K562 (cell line): ENCODE measurements around the gene NOX5. TPM values are rescaled to one million over a fixed set of nuclear protein-coding genes. Genes with fewer than 3 reads are reported as not detected.

Experiments
- ATAC-seq: fragments of 200-7000 bp; cut with Tn5 transposase; 3 replicates; pipeline ENCODE4 v1.9.1; 2020; ENCODE audit warnings: moderate library complexity
- BruUV-seq: library from RNA; stranded (reverse); fragments of 400-500 nt; replicated peaks from 2 replicates; lab custom pipeline; 2021; lab: Mats Ljungman, UMichigan
- CTCF ChIA-PET: fragments of 300-600 bp; formaldehyde crosslinking; extraction: SDS; loops from one replicate; lab custom pipeline; 2021; ENCODE audit warnings: low intra/inter-chr PET ratio; lab: Yijun Ruan, JAX
- POLR2A ChIA-PET: fragments of 300-600, 350-650 bp; sonication (Branson Sonifier 250); formaldehyde crosslinking; extraction: SDS; loops from one replicate; lab custom pipeline; 2021; ENCODE audit warnings: antibody characterized with exemption, inconsistent platforms; lab: Yijun Ruan, JAX
- DNase-seq, 4 experiments: peaks; one replicate each; pipeline versions ENCODE4 v3.0.0 to v3.0.0-alpha.2; 2011 to 2018; ENCODE audit warnings: low spot score in 3 of 4, mixed read lengths in 3 of 4; ENCODE audit errors: extremely low read depth in 1 of 4
- FAIRE-seq: peaks from 2 replicates; lab custom pipeline; 2011; peaks lifted over from hg19 to GRCh38; lab: Jason Lieb, UNC
- H2AFZ ChIP-seq: 2 replicates; pipeline ENCODE4 v1.6.0; 2011; ENCODE audit warnings: low read depth, low read length, control low read depth, inconsistent platforms
- H3K27ac ChIP-seq: fragments of 200-600 bp; 3 replicates; pipeline ENCODE4 v1.8.0; 2011; ENCODE audit warnings: low read depth, mild to moderate bottlenecking, control low read depth, inconsistent platforms, low read length, moderate library complexity, mixed read lengths; ENCODE audit errors: extremely low read depth
- H3K27me3 ChIP-seq, 2 experiments: fragments of 300-600 bp in 1 of 2; 2 replicates in 1 of 2; 3 replicates in 1 of 2; pipeline versions ENCODE4 v1.6.0 to v1.8.0; 2011; ENCODE audit warnings: inconsistent platforms in 2 of 2, low read length in 2 of 2, mild to moderate bottlenecking in 1 of 2, mixed read lengths in 1 of 2, moderate library complexity in 1 of 2; ENCODE audit not compliant: control insufficient read depth in 2 of 2, insufficient read depth in 2 of 2
- H3K36me3 ChIP-seq: fragments of 300-600 bp; 3 replicates; pipeline ENCODE4 v1.8.0; 2011; ENCODE audit warnings: mild to moderate bottlenecking, low read length, inconsistent platforms; ENCODE audit not compliant: control insufficient read depth, insufficient read depth
- H3K4me1 ChIP-seq, 2 experiments: fragments of 200-600 bp in 1 of 2; replicated peaks in 1 of 2; 2 replicates in 1 of 2; 3 replicates in 1 of 2; pipeline versions ENCODE4 v1.5.1 to v1.8.0; 2011; ENCODE audit warnings: inconsistent platforms in 2 of 2, low read length in 2 of 2, mild to moderate bottlenecking in 1 of 2, mixed read lengths in 1 of 2, moderate library complexity in 1 of 2; ENCODE audit not compliant: control insufficient read depth in 2 of 2, insufficient read depth in 2 of 2
- H3K4me2 ChIP-seq: 2 replicates; pipeline ENCODE4 v1.6.1; 2011; ENCODE audit warnings: low read length, control low read depth, inconsistent platforms, mixed read lengths; ENCODE audit not compliant: insufficient read depth
- H3K4me3 ChIP-seq: fragments of 200-600 bp; sonication (generic), shearing (Covaris generic); 2 replicates; pipeline ENCODE4 v1.5.1; 2016; ENCODE audit warnings: control low read depth, inconsistent platforms
- H3K79me2 ChIP-seq: fragments of 200-600 bp; 3 replicates; pipeline ENCODE4 v1.8.0; 2011; ENCODE audit warnings: low read length, inconsistent platforms; ENCODE audit not compliant: control insufficient read depth, insufficient read depth
- H3K9ac ChIP-seq, 2 experiments: 2 replicates each; pipeline versions ENCODE4 v1.6.0 to v1.6.1; 2011; ENCODE audit warnings: low read depth in 2 of 2, low read length in 2 of 2, control low read depth in 1 of 2, inconsistent platforms in 1 of 2, mild to moderate bottlenecking in 1 of 2, mixed read lengths in 1 of 2; ENCODE audit not compliant: insufficient read depth in 1 of 2
- H3K9me1 ChIP-seq: one replicate; pipeline ENCODE4 v1.6.0; 2011; ENCODE audit warnings: inconsistent platforms, mild to moderate bottlenecking, low read length, moderate library complexity; ENCODE audit not compliant: control insufficient read depth, insufficient read depth
- H3K9me3 ChIP-seq: replicated peaks from 2 replicates; pipeline ENCODE4 v1.5.1; 2011; ENCODE audit warnings: low read depth, low read length, inconsistent platforms; ENCODE audit not compliant: control insufficient read depth, insufficient read depth
- H4K20me1 ChIP-seq: replicated peaks from 2 replicates; pipeline ENCODE4 v1.6.1; 2011; ENCODE audit warnings: low read length, inconsistent platforms, mixed read lengths; ENCODE audit not compliant: control insufficient read depth, insufficient read depth
- ESRRA ChIP-seq: fragments of 450-650 bp; IDR thresholded peaks from 2 replicates; pipeline ENCODE4 v1.6.1; 2014; ENCODE audit warnings: low read depth, mild to moderate bottlenecking, moderate library complexity, borderline replicate concordance
- STAT6 ChIP-seq: sonication (generic); formaldehyde crosslinking; IDR thresholded peaks from 2 replicates; pipeline ENCODE4 v1.8.1; 2023; ENCODE audit warnings: mild to moderate bottlenecking, missing genetic modification reagents
- WGBS: fragments of 100-300 bp; shearing (Covaris generic); methylation state at CpG from one replicate; pipeline ENCODE4 v1.1.6; 2016; ENCODE audit warnings: low coverage, mixed read lengths; ENCODE audit not compliant: insufficient coverage; ENCODE audit errors: missing lambda C conversion rate; 5-methylcytosine and 5-hydroxymethylcytosine counted together
- in situ Hi-C: fragments of 300-500 bp; cut with MboI; formaldehyde crosslinking; loops from 4 replicates; pipeline ENCODE4 v1.15.0; 2018; ENCODE audit warnings: inconsistent platforms, mixed read lengths
- intact Hi-C: fragments of 100-400 bp; cut with micrococcal nuclease; formaldehyde crosslinking; loops from 2 replicates; pipeline ENCODE4 v1.14.2; 2022
- polyA plus RNA-seq, 8 experiments: library from polyadenylated mRNA; depleted of rRNA in 4 of 8; stranded (reverse) in 5 of 8; unstranded in 3 of 8; fragments of >200 nt; fragmentation: Nextera tagmentation in 2 of 8; fragmentation: Illumina TruSeq in 1 of 8; extraction: Ambion mirVana in 2 of 8; extraction: Trizol in 1 of 8; gene quantifications; 2 replicates each; pipeline versions ENCODE4 v1.2.1 to v1.2.3, GENCODE V29; 2011 to 2014; ENCODE audit warnings: inconsistent platforms in 1 of 8, missing spikeins in 1 of 8
- total RNA-seq, 7 experiments: library from RNA; depleted of rRNA in 6 of 7; stranded (reverse); fragments of >200 nt in 6 of 7; fragmentation: Illumina TruSeq in 2 of 7; extraction: Trizol in 2 of 7; gene quantifications; 2 replicates each; pipeline versions ENCODE4 v1.2.1 to v1.2.3, GENCODE V29; 2011 to 2021; ENCODE audit warnings: low replicate concordance in 1 of 7

NOX5 gene
- total and polyA plus RNA-seq, 9 of the 15 experiments (the other 6 are each of a cell fraction or from before 2014, with no cell fraction given): 0.01 TPM; not detected in 8

- no peak for DNase-seq
- H3K79me2 ChIP-seq: no peaks in the 10 kb centered on the region
- no peak overlapping the region for H2AFZ ChIP-seq
- no peak overlapping the region for H3K4me2 ChIP-seq
- WGBS: 2% methylated on average over 3 of the region's 3 CpGs
- no peak overlapping the region for H3K27ac ChIP-seq
- no peaks in the 10 kb centered on the region for H3K36me3 ChIP-seq
- BruUV-seq: no TSS peak
- TF ChIP-seq ESRRA (no peak), STAT6 (CRISPR knock-in tag) (no peak)
- TF ChIP-seq, all 486 proteins: peak for 0
- Histone ChIP-seq H4K20me1 (no peaks in the 10 kb centered on the region), H3K9me3 (no peaks in the 10 kb centered on the region), H3K27me3 (peaks cover 7 to 41% of the 10 kb centered on the region in 2 experiments), H3K4me3 (no peak overlapping the region), H3K4me1 (no peaks in the 10 kb centered on the region), H3K9me1 (no peaks in the 10 kb centered on the region), H3K9ac (no peak overlapping the region)
- ChIA-PET POLR2A (no interaction called here), CTCF (no interaction called here)
- FAIRE-seq (no peak), ATAC-seq (no peak)
- intact Hi-C loops (no loop called here), in situ Hi-C loops (no loop called here)
These were observed 91.0 kb downstream of the NOX5 start for GRCh38 chr15:69105451-69105985.
